UCSD-AML1 (cell line): ENCODE measurements around the gene CD86.
"Not testable (repeated sequence)": the region's sequence is repeated elsewhere in the genome, so short reads cannot be mapped to it uniquely, and the experiment has no call there.

Experiments used
- DNase-seq: peaks from one replicate; lab custom pipeline; 2025; ENCODE audit not compliant: unreplicated experiment; lab: John Stamatoyannopoulos, UW

Gene CD86

GRCh38 chr3:122055215-122055614, at the start of gene CD86:
TSS of gene CD86 (plus strand) at chr3:122055362. CDS start at chr3:122055490, 128 bp downstream.
- DNase-seq = peak; percentile 14

- no peak for DNase-seq
These were observed 48.9 kb upstream of the CD86 start for GRCh38 chr3:122006267-122006666.

GRCh38 chr3:122008166-122008565, 47.0 kb upstream of the CD86 start:
- DNase-seq = no peak

GRCh38 chr3:122010506-122010905, 44.7 kb upstream of the CD86 start:
- DNase-seq = no peak

GRCh38 chr3:122011396-122011795, 43.8 kb upstream of the CD86 start:
- no peak for DNase-seq

- no peak for DNase-seq
These were observed 42.3 kb upstream of the CD86 start for GRCh38 chr3:122012821-122013220.

- DNase-seq = no peak
These were observed 41.7 kb upstream of the CD86 start for GRCh38 chr3:122013448-122013925.

- DNase-seq = no peak
These were observed 40.4 kb upstream of the CD86 start for GRCh38 chr3:122014741-122015140.

- no peak for DNase-seq
These were observed 35.7 kb upstream of the CD86 start for GRCh38 chr3:122019493-122019892.

- DNase-seq = no peak
These were observed 34.1 kb upstream of the CD86 start for GRCh38 chr3:122021037-122021436.

GRCh38 chr3:122021811-122022401, 33.3 kb upstream of the CD86 start, which contains the start of gene ILDR1:
TSS of gene ILDR1 (minus strand) at chr3:122022247. CDS start at chr3:122022077, 170 bp downstream.
- DNase-seq = no peak

GRCh38 chr3:122023335-122023910, 31.7 kb upstream of the CD86 start:
- DNase-seq = no peak

- DNase-seq = no peak
These were observed 30.4 kb upstream of the CD86 start for GRCh38 chr3:122024800-122025199.

- DNase-seq = no peak
These were observed 29.9 kb upstream of the CD86 start for GRCh38 chr3:122025296-122025695.

GRCh38 chr3:122030381-122031122, 24.6 kb upstream of the CD86 start:
- no peak for DNase-seq

- DNase-seq = no peak
These were observed 24.1 kb upstream of the CD86 start for GRCh38 chr3:122031123-122031468.

GRCh38 chr3:122032531-122032930, 22.6 kb upstream of the CD86 start:
- no peak for DNase-seq

- DNase-seq = no peak
These were observed 22.1 kb upstream of the CD86 start for GRCh38 chr3:122033023-122033422.

- not testable (repeated sequence) for DNase-seq
These were observed 7.9 kb upstream of the CD86 start for GRCh38 chr3:122047296-122047695.

- not testable (repeated sequence) for DNase-seq
These were observed 7.4 kb upstream of the CD86 start for GRCh38 chr3:122047773-122048172.

GRCh38 chr3:122052968-122053367, 2.2 kb upstream of the CD86 start:
- no peak for DNase-seq

GRCh38 chr3:122057671-122058070, 2.5 kb downstream of the CD86 start:
- no peak for DNase-seq
